ENCODE data around the gene ME1.

The ME1 gene

DNA sequence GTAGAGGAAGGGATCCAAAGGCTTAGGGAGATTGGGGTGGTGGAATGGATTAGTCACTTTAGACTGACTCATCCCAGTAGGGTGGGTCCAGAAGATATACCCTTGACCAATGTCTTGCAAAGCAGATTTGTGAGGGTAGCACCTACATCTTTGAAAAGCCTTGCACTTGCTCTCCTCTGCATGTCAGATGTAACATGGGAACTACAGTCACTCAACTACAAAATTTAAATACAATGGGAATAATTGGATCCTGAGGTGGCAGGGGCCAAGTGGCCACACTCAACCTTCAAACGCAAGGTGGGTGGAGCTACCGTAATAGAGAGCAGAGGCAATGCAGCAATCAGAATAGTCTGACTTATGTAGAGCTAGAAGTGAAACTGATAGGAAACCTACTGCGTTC, 71.2 kb downstream of the ME1 start:
- TF ChIP-seq YY1 (IDR thresholded peaks at IDR 0.05; ENCODE audit: low read depth): no peak
- TF ChIP-seq TEAD4 (IDR thresholded peaks at IDR 0.05): no peak
- no peak for TF ChIP-seq MAX (IDR thresholded peaks at IDR 0.05)
- no peak for TF ChIP-seq EP300 (IDR thresholded peaks at IDR 0.05; ENCODE audit: borderline replicate concordance)
- TF ChIP-seq FOXM1 (IDR thresholded peaks at IDR 0.05; ENCODE audit: borderline replicate concordance, low read depth): no peak
- no peak for TF ChIP-seq RAD21 (IDR thresholded peaks at IDR 0.05; ENCODE audit: low read depth)
- no peak for TF ChIP-seq TCF12 (IDR thresholded peaks at IDR 0.05; ENCODE audit: low read depth)
- TF ChIP-seq REST (IDR thresholded peaks at IDR 0.05; ENCODE audit: low read depth): no peak
- TF ChIP-seq CEBPB (IDR thresholded peaks at IDR 0.05): no peak
- TF ChIP-seq NFIC (IDR thresholded peaks at IDR 0.05): no peak
- TF ChIP-seq EGR1 (IDR thresholded peaks at IDR 0.05): no peak
- no peak for TF ChIP-seq ZBTB7A (IDR thresholded peaks at IDR 0.05; ENCODE audit: low read depth)
- no peak for TF ChIP-seq CREB1 (IDR thresholded peaks at IDR 0.05; ENCODE audit: low read depth)
- TF ChIP-seq USF1 (IDR thresholded peaks at IDR 0.05): no peak
- no peak for TF ChIP-seq TAF1 (IDR thresholded peaks at IDR 0.05; ENCODE audit: low read depth)

GRCh38 chr6:83354747-83355146, 76.1 kb downstream of the ME1 start:
- TF ChIP-seq TCF12 (IDR thresholded peaks at IDR 0.05; ENCODE audit: low read depth) (no peak), EP300 (IDR thresholded peaks at IDR 0.05; ENCODE audit: borderline replicate concordance) (no peak), REST (IDR thresholded peaks at IDR 0.05; ENCODE audit: low read depth) (no peak), TAF1 (IDR thresholded peaks at IDR 0.05; ENCODE audit: low read depth) (no peak), NFIC (IDR thresholded peaks at IDR 0.05) (no peak), ZBTB7A (IDR thresholded peaks at IDR 0.05; ENCODE audit: low read depth) (no peak), EGR1 (IDR thresholded peaks at IDR 0.05) (no peak), CEBPB (IDR thresholded peaks at IDR 0.05) (no peak), TEAD4 (IDR thresholded peaks at IDR 0.05) (no peak), MAX (IDR thresholded peaks at IDR 0.05) (no peak), USF1 (IDR thresholded peaks at IDR 0.05) (no peak), CREB1 (IDR thresholded peaks at IDR 0.05; ENCODE audit: low read depth) (no peak), FOXM1 (IDR thresholded peaks at IDR 0.05; ENCODE audit: borderline replicate concordance, low read depth) (no peak), YY1 (IDR thresholded peaks at IDR 0.05; ENCODE audit: low read depth) (no peak), RAD21 (IDR thresholded peaks at IDR 0.05; ENCODE audit: low read depth) (no peak)

- TF ChIP-seq FOXM1 (IDR thresholded peaks at IDR 0.05; ENCODE audit: borderline replicate concordance, low read depth): no peak
- no peak for TF ChIP-seq MAX (IDR thresholded peaks at IDR 0.05)
- TF ChIP-seq USF1 (IDR thresholded peaks at IDR 0.05): no peak
- no peak for TF ChIP-seq TAF1 (IDR thresholded peaks at IDR 0.05; ENCODE audit: low read depth)
- no peak for TF ChIP-seq EGR1 (IDR thresholded peaks at IDR 0.05)
- TF ChIP-seq TCF12 (IDR thresholded peaks at IDR 0.05; ENCODE audit: low read depth): no peak
Measured at GRCh38 chr6:83352424-83353061, 78.3 kb downstream of the ME1 start.

DNA sequence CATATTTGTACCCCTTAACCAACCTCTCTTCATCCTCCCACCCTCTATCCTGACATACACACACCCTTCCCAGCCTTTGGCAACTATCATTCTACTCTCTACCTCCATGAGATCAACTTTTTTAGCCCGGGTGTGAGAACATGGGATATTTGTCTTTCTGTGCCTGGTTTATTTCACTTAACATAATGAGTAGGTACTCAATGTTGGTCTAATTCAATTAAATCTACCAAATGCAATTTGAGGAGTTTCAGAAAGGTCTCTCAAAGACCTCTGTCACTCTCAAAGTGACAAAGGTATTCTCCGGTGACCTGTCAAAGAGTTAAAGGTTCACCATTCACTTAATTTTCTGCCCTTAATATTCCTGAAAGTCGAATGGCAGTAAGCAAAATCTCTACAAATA, 87.7 kb downstream of the ME1 start:
- TF ChIP-seq USF1 (IDR thresholded peaks at IDR 0.05): no peak
- TF ChIP-seq TAF1 (IDR thresholded peaks at IDR 0.05; ENCODE audit: low read depth): no peak
- TF ChIP-seq CEBPB (IDR thresholded peaks at IDR 0.05): no peak
- TF ChIP-seq CREB1 (IDR thresholded peaks at IDR 0.05; ENCODE audit: low read depth): no peak
- TF ChIP-seq REST (IDR thresholded peaks at IDR 0.05; ENCODE audit: low read depth): no peak
- no peak for TF ChIP-seq TCF12 (IDR thresholded peaks at IDR 0.05; ENCODE audit: low read depth)
- TF ChIP-seq FOXM1 (IDR thresholded peaks at IDR 0.05; ENCODE audit: borderline replicate concordance, low read depth): no peak
- TF ChIP-seq MAX (IDR thresholded peaks at IDR 0.05): no peak
- no peak for TF ChIP-seq EGR1 (IDR thresholded peaks at IDR 0.05)
- TF ChIP-seq ZBTB7A (IDR thresholded peaks at IDR 0.05; ENCODE audit: low read depth): no peak
- no peak for TF ChIP-seq YY1 (IDR thresholded peaks at IDR 0.05; ENCODE audit: low read depth)
- TF ChIP-seq RAD21 (IDR thresholded peaks at IDR 0.05; ENCODE audit: low read depth): no peak
